ENCODE measurements around the gene DNM1L.

GRCh38 chr12:32705783-32706182 is 26.7 kb downstream of the DNM1L start:
- TF ChIP-seq CTCF (IDR thresholded peaks at IDR 0.05) (no peak), POLR2A (IDR thresholded peaks at IDR 0.05) (no peak), EP300 (IDR thresholded peaks at IDR 0.05) (no peak)
